SKM-1 (cell line): ENCODE results near the gene AREL1.

Source experiments
- DNase-seq: peaks from one replicate; lab custom pipeline; 2025; ENCODE audit not compliant: unreplicated experiment; lab: John Stamatoyannopoulos, UW

AREL1 gene

GRCh38 chr14:74697976-74698375 is 14.9 kb downstream of the AREL1 start:
- DNase-seq = no peak

- DNase-seq = no peak
These were observed 15.3 kb downstream of the AREL1 start for GRCh38 chr14:74697543-74697942.

- DNase-seq = no peak
These were observed 15.9 kb downstream of the AREL1 start for GRCh38 chr14:74697011-74697410.

- DNase-seq = no peak
These were observed 17.5 kb downstream of the AREL1 start for GRCh38 chr14:74695406-74695805.

- no peak for DNase-seq
These were observed 19.7 kb downstream of the AREL1 start for GRCh38 chr14:74693191-74693590.

- no peak for DNase-seq
These were observed 21.4 kb downstream of the AREL1 start for GRCh38 chr14:74691456-74691855.

- no peak for DNase-seq
These were observed 26.8 kb downstream of the AREL1 start for GRCh38 chr14:74685921-74686678.

- DNase-seq = no peak
These were observed 27.8 kb downstream of the AREL1 start for GRCh38 chr14:74685056-74685455.

- peak; percentile 41 for DNase-seq
These were observed 28.4 kb downstream of the AREL1 start for GRCh38 chr14:74684434-74684833.

- DNase-seq = no peak
These were observed 29.5 kb downstream of the AREL1 start for GRCh38 chr14:74683406-74683805.

- DNase-seq = no peak
These were observed 30.5 kb downstream of the AREL1 start for GRCh38 chr14:74682169-74682952.

- no peak for DNase-seq
These were observed 37.7 kb downstream of the AREL1 start for GRCh38 chr14:74675219-74675618.

- no peak for DNase-seq
These were observed 39.1 kb downstream of the AREL1 start for GRCh38 chr14:74673768-74674167.

GRCh38 chr14:74671789-74672188 is 41.1 kb downstream of the AREL1 start:
- DNase-seq = no peak

GRCh38 chr14:74670726-74671411 is 42.0 kb downstream of the AREL1 start:
- DNase-seq = no peak

GRCh38 chr14:74669846-74670245 is 43.0 kb downstream of the AREL1 start:
- DNase-seq = no peak

- no peak for DNase-seq
These were observed 43.6 kb downstream of the AREL1 start for GRCh38 chr14:74669256-74669655.

- DNase-seq = no peak
These were observed 45.1 kb downstream of the AREL1 start for GRCh38 chr14:74667758-74668157.

- DNase-seq = no peak
These were observed 48.2 kb downstream of the AREL1 start for GRCh38 chr14:74664717-74665116.

GRCh38 chr14:74663884-74664283 is 49.0 kb downstream of the AREL1 start:
- no peak for DNase-seq

GRCh38 chr14:74661726-74662450 is 51.0 kb downstream of the AREL1 start:
- no peak for DNase-seq
